HUES64 (cell line): ENCODE measurements around the gene DTD2.

Source experiments
- H3K27ac ChIP-seq: 2 replicates; pipeline ENCODE4 v1.7.0; 2013; ENCODE audit warnings: low read depth, low read length, inconsistent platforms
- H3K27me3 ChIP-seq: 2 replicates; pipeline ENCODE4 v1.6.1; 2013; ENCODE audit warnings: mild to moderate bottlenecking, low read length; ENCODE audit not compliant: insufficient read depth
- H3K36me3 ChIP-seq: 2 replicates; pipeline ENCODE4 v1.6.1; 2013; ENCODE audit warnings: mild to moderate bottlenecking, low read length; ENCODE audit not compliant: insufficient read depth
- H3K4me1 ChIP-seq: 2 replicates; pipeline ENCODE4 v1.6.1; 2013; ENCODE audit warnings: mild to moderate bottlenecking, low read length, moderate library complexity; ENCODE audit not compliant: insufficient read depth
- H3K4me3 ChIP-seq: 2 replicates; pipeline ENCODE4 v1.5.1; 2013; ENCODE audit warnings: mild to moderate bottlenecking, low read length, moderate library complexity
- H3K9ac ChIP-seq: 2 replicates; pipeline ENCODE4 v1.6.1; 2013; ENCODE audit warnings: mild to moderate bottlenecking, low read depth, low read length
- H3K9me3 ChIP-seq: 2 replicates; pipeline ENCODE4 v1.6.1; 2013; ENCODE audit warnings: low read depth, low read length; ENCODE audit not compliant: insufficient read depth
- WGBS: fragments of 150-250, 120-280 bp; methylation state at CpG from one replicate; pipeline ENCODE4 v1.1.7; 2013; ENCODE audit warnings: missing lambda C conversion rate; 5-methylcytosine and 5-hydroxymethylcytosine counted together

Gene DTD2

DNA sequence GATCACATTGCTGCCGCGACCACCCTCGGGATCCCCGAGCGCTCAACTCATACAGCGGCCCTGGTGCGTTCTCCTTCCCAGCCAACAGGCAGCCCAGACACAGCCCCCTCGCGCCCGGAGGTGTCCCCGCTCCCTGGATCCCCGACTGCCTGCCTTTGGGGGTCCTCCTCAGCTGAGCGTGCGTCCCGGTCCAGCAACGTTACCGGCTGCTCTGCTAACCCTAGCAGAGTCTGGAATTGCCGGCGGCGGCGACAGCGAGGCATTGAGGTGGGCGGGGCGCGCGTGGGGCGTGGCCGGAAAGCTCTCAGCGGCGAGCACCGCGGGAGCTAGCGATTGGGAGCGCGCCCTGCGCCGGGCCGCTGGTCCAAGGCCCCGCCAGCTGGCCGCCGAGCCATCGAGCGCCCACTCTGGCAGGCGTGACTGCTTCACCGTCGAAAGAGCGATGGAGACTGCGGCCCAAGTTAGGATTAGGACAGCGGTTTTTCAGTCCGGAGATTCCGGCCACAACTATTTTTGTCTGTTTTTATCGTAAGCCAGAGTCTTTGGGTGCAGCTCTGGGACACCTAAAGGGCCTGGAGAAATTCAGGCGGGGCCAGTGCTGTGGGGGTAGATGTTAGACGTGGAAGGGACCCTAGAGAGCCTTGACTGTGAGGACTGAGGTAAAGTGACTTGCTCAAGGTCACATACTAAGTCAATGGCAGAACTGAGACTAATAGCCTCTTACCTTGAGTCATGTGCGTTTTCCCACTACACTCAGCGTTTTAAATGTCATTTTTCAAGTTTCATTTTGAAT, 36.8 kb downstream of the DTD2 start, which contains the start of gene HEATR5A:
Gene HEATR5A (minus strand): TSS at position 232 of the 793 bp plus-strand sequence. CDS start 17,575 bp downstream, outside the sequence.
- WGBS = 4% methylated on average over 56 of the region's 56 CpGs

DNA sequence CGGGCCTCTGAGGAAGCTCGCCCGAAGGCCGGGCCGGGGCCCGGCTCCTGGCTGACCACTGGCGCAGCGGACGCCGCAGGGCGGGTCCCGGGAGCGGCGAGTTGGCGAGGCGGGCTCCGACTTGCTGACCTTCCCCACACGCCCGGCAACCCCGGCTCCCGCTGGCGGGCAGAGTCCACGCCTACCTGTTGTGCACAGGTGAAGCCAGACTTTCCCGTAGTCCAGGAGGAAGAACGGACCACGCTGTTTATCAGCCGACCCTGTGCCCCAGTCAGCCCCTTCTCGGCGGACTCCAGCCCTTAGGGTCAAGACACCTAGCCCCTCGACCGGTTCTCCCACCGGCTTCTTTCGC, 37.4 kb downstream of the DTD2 start:
- H3K36me3 ChIP-seq = no peaks in the 10 kb centered on the region
- H3K4me1 ChIP-seq = peaks cover 13% of the 10 kb centered on the region
- under 1% methylated on average over 33 of the region's 33 CpGs for WGBS
- H3K27me3 ChIP-seq = no peaks in the 10 kb centered on the region
- peak overlapping the region; percentile 63; the same call in 1 of the 2 replicates for H3K27ac ChIP-seq
- H3K9ac ChIP-seq = peak overlapping the region; percentile 74
- H3K4me3 ChIP-seq = peak overlapping the region; percentile 98
- no peaks in the 10 kb centered on the region for H3K9me3 ChIP-seq

More for the DNA sequence above, 36.8 kb downstream of the DTD2 start, which contains the start of gene HEATR5A:
- Histone ChIP-seq H3K36me3 (no peaks in the 10 kb centered on the region), H3K9ac (peak within 1 kb of the TSS; percentile 74), H3K27ac (peak within 1 kb of the TSS; percentile 63; the same call in 1 of the 2 replicates), H3K9me3 (no peaks in the 10 kb centered on the region), H3K4me1 (peaks cover 13% of the 10 kb centered on the region), H3K27me3 (no peaks in the 10 kb centered on the region), H3K4me3 (peak within 1 kb of the TSS; percentile 98)

DNA sequence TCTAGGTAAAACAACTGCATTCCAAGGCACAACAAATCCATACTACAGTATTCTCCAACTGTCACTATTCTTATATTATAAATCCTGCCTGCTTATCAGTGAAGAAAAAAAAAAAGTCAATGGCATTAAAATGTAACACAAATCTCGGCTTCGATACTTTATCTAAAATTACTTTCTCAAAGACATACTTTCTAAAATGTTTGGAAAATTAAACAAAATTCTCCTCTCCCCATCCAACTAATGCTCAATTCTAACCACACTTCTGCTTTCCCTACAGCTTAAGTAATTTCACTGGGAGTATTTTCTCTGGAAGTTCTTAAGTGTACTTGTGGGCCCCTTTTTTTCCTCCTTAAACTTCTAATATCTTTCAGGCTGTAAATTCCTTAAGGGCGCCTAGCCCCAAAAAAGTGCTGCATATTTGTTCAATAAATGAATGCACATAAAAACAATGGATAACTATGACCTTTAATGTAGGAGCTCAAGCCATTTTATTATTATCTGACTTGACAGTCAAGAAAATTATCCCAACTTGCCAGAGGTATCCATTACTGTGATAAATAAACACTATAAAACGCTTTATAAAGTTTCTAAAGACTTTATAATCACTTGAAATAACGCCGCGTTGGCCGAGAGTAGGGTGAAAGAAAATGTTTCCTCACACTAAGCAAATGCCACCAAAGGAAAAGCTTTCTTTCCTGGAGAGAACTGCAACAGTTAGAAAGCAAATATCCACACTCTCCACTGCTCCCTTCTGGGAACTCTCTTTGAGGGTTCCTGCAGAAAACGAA, 37.9 kb downstream of the DTD2 start:
- Histone ChIP-seq H3K27me3 (no peaks in the 10 kb centered on the region), H3K4me1 (peaks cover 13% of the 10 kb centered on the region), H3K4me3 (peak overlapping the region; percentile 98), H3K9ac (peak overlapping the region; percentile 74), H3K9me3 (no peaks in the 10 kb centered on the region), H3K36me3 (no peaks in the 10 kb centered on the region), H3K27ac (peak overlapping the region; percentile 63; the same call in 1 of the 2 replicates)
- WGBS = 27% methylated on average over 7 of the region's 9 CpGs

DNA sequence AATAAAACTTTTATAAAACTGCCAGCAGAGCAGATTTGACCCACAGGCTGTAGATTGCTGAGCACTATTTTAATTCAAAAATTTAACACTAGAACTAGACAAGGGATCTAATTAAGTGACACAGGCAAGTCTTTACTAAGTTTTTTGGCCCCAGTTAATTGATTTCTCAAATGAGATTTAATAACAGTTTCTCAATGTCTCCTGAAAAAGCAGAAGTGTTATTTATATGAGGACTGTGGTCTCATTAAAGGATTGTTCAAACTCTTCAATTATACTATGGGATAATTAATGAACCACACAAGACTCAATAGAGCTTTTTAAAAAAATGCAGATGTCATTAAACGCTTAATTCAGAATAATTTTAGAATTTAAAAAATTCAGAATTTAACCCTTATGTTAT, 38.9 kb downstream of the DTD2 start:
- no peaks in the 10 kb centered on the region for H3K9me3 ChIP-seq
- peaks cover 13% of the 10 kb centered on the region for H3K4me1 ChIP-seq
- no CpG with 5 or more reads among the region's 1 CpG for WGBS
- no peaks in the 10 kb centered on the region for H3K27me3 ChIP-seq
- H3K4me3 ChIP-seq = peak overlapping the region; percentile 98
- no peaks in the 10 kb centered on the region for H3K36me3 ChIP-seq
- no peak overlapping the region for H3K9ac ChIP-seq
- H3K27ac ChIP-seq = no peak overlapping the region

DNA sequence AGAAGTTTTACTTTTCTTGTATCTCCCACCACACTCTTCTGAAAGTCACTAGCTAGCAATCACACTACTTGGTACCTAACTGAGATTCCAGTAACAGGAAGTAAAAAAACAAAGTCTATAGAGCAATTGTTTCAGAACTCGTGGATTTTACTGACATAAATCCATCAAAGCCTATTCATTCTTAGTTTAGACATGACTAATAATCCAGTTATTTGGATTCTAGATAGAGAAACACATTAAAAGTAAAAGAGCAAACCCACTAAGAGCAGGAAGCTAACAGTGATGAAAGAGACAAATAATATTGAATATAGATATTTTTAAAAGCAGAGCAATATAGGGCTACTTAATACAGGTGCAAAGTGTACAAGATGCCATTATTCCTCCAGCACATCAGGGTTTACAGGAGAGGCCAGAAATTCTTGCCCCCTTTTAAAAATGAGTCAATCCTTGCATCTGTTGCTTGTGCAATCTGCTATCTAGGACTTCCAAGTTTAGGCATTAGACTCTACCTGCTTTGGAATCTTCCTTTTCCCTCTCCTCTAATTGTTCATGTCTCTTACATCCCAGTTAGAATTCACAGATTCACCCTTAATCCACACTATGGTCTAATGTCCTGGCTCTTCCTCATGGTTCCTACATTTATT, 43.0 kb downstream of the DTD2 start:
- Histone ChIP-seq H3K9me3 (no peaks in the 10 kb centered on the region), H3K27me3 (no peaks in the 10 kb centered on the region), H3K27ac (no peak overlapping the region), H3K4me1 (peaks cover 13% of the 10 kb centered on the region), H3K9ac (no peak overlapping the region), H3K4me3 (no peak overlapping the region), H3K36me3 (no peaks in the 10 kb centered on the region)
- 100% methylated on average over 1 of the region's 1 CpG for WGBS

DNA sequence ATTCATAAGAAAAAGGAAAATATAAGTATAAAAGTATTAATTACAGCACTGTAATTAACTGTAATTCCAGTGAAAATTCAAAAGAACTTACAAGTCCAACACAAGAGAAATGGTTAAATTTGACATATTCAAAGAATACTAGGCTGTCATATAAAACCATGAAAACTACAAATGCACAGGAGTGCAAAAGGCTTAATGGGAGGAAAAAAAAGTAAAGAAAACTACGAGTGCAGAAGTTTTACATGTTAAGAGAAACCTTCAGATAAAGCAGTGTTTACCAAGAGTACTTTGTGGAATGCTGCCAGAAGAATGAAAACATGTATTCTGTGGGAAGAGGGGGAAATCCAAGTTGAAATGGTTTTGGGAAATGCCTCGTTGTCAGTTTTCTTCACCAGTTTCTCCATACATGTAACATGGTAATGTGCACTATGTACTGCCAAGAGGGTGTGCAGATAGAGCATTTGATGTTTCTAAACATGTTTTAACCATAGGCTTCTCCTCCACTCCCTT, 46.0 kb downstream of the DTD2 start:
- Histone ChIP-seq H3K9me3 (no peaks in the 10 kb centered on the region), H3K36me3 (no peaks in the 10 kb centered on the region), H3K4me3 (no peak overlapping the region), H3K27ac (no peak overlapping the region), H3K9ac (no peak overlapping the region), H3K4me1 (no peaks in the 10 kb centered on the region), H3K27me3 (no peaks in the 10 kb centered on the region)
- 75% methylated on average over 2 of the region's 2 CpGs for WGBS

DNA sequence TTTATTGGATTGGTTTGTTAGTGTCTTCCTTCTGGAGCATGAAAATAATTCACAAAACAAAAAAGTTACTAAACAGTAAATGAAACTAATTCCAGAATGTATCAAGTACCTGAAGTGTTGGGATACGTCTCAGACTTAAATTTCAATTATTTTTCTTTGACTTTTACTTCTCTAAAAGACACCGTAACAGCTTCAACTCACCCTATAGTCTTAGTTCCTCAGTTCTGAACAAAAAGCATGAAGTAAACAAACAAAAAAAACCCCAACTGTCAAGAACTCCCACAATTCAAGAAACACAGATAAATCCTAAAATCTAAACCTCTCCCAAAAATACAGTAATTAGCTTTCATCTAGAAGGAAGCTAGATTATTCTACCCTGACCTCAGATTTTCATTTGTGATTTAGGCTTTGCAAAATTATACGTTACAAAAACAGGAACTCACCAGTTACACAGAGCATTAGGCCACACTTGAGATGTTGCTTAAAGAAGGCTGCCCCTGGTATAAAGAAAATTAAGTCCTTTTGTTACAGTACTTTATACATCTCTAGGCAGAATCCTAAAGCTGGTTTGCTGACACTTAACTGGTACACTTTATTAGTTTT, 47.2 kb downstream of the DTD2 start:
- Histone ChIP-seq H3K4me1 (no peaks in the 10 kb centered on the region), H3K9me3 (no peaks in the 10 kb centered on the region), H3K27me3 (no peaks in the 10 kb centered on the region), H3K36me3 (no peaks in the 10 kb centered on the region), H3K27ac (no peak overlapping the region), H3K4me3 (no peak overlapping the region), H3K9ac (no peak overlapping the region)
- 94% methylated on average over 2 of the region's 3 CpGs for WGBS

DNA sequence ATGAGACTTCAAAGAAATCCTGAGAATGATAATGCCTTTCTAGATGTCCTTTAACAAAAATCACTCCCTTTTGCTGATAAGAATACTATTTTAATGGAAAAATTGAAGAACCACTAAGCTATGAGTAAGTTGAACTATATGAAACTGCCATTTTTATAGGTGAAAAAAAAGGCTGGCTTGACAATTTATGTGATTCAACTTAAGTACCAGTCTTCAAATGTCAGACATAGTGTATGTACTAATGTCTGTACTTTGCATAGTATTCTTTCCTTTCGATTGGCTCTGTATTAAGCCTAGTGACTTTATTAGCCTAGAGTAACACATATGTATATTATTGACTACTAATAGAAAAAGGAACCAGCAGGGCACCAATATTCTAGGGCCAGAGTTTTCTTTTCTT, 48.9 kb downstream of the DTD2 start:
- no peaks in the 10 kb centered on the region for H3K4me1 ChIP-seq
- no peaks in the 10 kb centered on the region for H3K27me3 ChIP-seq
- no peak overlapping the region for H3K27ac ChIP-seq
- H3K4me3 ChIP-seq = no peak overlapping the region
- no peaks in the 10 kb centered on the region for H3K9me3 ChIP-seq
- WGBS = no CpG with 5 or more reads among the region's 1 CpG
- H3K36me3 ChIP-seq = no peaks in the 10 kb centered on the region
- H3K9ac ChIP-seq = no peak overlapping the region

DNA sequence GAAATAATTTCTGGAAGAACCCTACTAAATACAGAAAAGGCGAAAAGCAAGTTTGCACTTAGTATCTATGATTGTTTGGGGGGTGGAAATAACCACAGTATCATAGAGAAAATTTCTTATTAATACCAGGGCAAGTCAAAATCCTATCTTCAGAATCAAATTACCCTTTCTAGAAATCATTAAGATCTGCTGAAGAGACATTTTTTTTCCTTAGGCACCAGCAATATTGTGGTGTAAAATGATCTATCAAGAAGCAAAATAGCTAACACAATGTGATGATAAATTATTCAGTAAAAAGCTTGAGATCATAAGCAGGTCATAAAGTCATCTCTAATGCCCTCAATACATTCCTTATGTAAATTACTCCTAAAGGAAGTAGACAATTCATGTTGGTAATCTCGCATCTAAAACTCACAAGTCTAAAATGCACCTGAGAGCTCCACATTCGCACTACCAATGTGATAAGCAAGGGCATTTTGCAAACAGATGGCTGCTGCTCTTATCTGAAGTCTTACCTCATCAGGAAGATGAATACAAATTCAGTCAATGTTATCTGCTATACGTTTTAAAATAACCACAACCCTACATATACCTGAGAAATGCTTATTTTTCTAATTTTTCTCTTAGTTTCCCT, 51.6 kb downstream of the DTD2 start:
- Histone ChIP-seq H3K36me3 (peaks cover 9% of the 10 kb centered on the region), H3K4me3 (no peak overlapping the region), H3K4me1 (no peaks in the 10 kb centered on the region), H3K27ac (no peak overlapping the region), H3K9ac (no peak overlapping the region), H3K27me3 (no peaks in the 10 kb centered on the region), H3K9me3 (no peaks in the 10 kb centered on the region)
- 92% methylated on average over 3 of the region's 4 CpGs for WGBS

DNA sequence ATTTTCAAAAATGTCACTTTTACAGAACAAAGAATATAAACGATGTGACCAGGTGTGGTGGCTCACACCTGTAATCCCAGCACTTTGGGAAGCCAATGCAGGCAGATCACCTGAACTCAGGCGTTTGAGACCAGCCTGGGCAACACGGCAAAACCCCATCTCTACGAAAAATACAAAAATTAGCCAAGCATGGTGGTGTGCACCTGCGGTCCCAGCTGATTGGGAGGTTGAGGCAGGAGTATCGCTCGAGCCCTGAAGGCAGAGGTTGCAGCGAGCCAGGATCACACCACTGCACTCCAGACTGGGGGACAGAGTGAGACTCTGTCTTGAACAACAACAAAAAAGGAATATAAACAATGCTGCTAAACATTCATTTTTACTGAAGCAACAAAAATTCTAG, 52.2 kb downstream of the DTD2 start:
- Histone ChIP-seq H3K4me3 (no peak overlapping the region), H3K9me3 (no peaks in the 10 kb centered on the region), H3K27ac (no peak overlapping the region), H3K36me3 (peaks cover 13% of the 10 kb centered on the region), H3K9ac (no peak overlapping the region), H3K4me1 (no peaks in the 10 kb centered on the region), H3K27me3 (no peaks in the 10 kb centered on the region)
- WGBS = 95% methylated on average over 8 of the region's 8 CpGs
